Activated T-cell treated with anti-CD3 and anti-CD28 coated beads for 24 hours (primary cell): Measurements from ENCODE around the gene PCBP3.
"Not testable (repeated sequence)": the region's sequence is repeated elsewhere in the genome, so short reads cannot be mapped to it uniquely, and the experiment has no call there.

ENCODE experiments used
- DNase-seq: peaks from one replicate; pipeline ENCODE4 v3.0.0-alpha.2; 2020; ENCODE audit warnings: low read depth

PCBP3 gene

DNA sequence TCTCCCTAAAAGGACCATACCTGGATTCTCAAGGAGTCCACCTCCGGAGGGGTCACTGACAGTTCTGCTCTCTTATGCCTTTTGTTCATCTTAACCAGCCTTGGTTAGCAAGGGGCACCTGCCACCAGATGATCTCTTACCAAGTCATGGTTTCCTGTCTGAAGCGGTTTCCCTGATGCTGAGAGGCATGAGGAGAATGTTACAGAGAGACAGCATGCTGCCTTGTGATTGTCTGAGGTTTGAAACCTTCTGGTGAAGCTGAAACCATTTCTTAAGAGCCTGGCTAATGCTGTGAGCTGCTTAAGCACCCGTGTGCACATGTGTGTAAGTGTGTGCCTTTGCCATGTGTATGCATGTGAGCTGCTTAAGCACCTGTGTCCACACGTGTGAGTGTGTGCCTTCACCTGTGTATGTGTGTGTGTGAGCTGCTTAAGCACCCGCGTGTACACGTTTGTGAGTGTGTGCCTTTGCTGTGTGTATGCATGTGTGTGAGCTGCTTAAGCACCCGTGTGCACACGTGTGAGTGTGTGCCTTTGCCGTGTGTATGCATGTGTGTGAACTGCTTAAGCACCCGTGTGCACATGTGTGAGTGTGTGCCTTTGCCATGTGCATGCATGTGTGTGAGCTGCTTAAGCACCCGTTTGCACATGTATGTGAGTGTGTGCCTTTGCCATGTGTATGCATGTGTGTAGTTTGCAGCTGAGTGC lies 201.7 kb downstream of the PCBP3 start:
- no peak for DNase-seq

DNA sequence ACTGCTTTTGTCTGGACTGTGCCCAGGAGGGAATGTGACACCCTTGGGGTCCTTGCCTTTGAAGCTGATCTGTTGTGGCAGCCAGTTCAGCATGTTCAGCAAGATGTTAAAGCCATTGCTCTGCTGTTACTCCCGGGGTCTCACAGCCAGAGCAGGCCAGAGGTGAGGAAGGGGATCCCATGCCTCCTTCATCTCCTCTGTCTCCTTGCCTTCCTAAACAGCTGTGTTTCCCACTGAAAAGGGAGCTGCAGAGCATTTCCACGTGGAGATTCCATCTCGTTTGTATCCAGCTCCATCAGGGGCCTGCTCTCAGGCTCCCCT lies 202.2 kb downstream of the PCBP3 start:
- no peak for DNase-seq

DNA sequence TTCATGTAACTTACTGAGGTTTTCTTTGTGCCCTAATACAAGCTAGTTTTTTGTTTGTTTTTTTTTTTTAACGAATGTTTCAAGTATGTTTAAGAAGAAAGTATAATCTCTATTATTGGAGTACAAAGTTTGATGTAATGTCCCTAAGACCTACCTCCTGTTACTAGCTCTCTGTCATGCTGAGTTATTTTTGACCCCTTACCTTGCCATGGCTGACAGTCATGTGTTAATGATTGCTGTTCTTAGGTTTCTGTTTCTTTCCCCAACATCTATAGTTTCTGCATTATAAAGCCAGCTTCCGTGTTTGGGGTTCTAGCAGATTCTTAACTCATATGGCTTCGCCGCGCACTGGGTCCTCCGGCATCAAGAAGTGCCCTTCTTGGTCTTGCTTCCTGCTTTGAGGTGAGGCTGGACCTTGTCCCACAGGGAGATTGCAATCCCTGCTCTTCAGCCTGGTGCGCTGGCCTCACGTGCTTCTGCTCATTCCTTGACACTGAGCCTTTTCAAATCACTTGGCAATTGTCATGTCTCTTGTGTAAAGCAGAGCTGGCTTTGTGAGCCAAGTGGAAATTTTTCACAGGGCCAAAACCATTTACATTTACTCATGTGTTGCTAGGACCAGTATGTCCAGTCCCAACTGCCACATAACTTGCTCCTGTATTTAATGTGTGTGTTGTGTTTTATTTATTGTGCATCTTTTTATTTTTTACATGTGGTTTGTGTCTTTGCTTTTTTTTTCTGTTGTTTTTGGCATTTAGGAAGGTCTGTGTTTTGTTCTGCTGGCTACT lies 203.0 kb downstream of the PCBP3 start:
- DNase-seq = no peak

DNA sequence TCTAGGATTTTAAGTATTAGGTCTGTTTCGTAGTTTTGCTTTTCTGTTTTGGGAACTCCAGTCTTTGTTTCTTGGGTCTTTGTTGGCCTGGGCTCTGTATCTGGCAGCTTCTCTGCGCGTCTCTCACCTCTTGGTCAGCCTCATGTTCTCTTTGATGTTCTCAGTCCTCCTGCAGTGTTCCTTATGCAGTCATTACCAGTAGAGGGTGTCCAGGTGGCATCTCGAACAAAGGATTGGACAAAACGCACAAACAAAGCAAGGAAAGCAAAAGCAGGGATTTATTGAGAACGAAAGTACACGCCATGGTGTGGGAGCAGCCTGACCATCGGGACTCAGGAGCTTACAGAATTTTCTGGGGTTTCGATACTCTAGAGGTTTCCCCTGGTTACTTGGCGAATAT lies 204.3 kb downstream of the PCBP3 start:
- DNase-seq = no peak

DNA sequence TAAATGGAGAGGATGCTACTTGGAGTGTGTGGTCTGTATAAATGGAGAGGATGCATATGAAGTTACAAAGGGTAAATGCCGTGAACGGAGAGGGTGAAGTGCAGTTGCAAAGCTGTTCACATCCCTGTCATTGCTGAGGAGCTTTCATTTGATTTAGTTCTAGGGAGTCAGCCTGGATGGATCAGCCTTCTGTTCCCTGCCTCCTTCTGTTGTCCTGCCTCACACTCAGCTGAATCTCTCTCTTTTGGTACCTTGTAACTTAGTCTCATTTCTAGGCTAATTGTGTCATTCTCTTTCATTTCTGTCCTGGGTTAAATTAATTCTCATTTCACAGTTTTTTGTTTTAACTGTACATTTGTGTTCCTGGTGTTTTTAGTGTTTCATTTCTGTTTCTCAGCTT lies 204.8 kb downstream of the PCBP3 start:
- DNase-seq = no peak

DNA sequence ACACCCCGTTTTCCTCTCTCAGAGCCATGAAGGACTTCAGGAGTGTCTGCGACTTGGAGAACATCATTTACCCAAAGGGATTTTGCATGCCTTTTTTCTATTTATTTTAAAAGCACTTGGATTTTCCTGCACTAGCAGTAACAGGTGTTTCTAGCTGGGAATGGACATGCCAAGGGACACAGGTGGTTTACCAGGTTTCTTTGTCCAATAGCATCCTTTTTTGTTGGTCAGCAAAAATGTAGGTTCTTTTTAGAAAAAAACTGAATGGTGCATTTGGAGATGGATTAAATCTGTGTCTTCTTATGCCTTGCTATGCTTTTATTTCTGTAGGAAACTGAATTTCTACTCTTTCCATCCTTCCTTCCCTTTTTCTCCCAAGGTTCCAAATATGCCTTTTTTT lies 205.3 kb downstream of the PCBP3 start:
- DNase-seq = no peak

DNA sequence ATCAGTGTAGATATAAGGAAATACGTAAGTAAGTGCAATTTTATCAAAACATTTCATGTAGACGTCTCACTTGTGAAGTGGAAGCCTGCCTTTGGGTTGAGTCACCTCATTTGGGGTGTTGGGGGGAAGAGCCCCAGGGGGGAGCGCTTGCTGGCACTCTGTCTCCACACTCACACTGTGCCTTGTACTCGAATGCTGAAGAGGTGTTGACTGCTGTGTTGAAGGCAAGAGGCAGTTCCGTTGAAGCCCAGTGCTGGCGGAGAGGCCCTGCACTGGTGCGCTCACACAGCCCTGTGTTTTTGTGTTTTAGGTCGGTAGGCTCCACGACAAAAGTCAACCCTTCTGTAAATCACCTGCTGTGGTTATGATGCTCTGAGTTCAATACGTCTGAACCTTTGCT lies 206.1 kb downstream of the PCBP3 start:
- no peak for DNase-seq

DNA sequence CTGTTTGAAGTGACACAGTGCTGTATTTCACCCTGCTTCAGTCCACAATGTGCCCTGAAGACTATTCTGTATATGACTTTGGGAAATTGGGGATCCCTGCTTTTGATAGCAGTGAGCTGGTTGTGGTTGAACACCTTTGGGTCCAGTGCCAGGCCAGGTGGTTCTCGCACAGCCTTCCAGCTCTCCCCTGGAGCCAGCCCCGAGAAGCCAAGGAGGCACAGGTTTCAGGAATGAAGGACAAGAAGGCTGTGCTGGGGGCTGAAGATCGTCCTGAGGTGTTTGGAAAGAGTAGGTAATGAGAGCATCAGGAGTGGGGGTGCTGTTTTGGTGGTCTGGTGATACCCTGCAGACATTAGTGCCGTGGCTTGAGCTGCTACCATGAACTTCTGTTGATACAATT lies 206.7 kb downstream of the PCBP3 start:
- DNase-seq = no peak

DNA sequence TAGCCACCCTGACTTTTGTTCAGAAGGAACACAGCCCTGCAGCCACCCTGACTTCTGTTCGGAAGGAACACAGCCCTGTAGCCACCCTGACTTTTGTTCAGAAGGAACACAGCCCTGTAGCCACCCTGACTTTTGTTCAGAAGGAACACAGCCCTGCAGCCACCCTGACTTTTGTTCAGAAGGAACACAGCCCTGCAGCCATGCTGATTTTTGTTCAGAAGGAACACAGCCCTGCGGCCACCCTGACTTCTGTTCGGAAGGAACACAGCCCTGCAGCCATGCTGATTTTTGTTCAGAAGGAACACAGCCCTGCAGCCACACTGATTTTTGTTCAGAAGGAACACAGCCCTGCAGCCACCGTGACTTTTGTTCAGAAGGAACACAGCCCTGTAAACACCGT lies 208.9 kb downstream of the PCBP3 start:
- not testable (repeated sequence) for DNase-seq

DNA sequence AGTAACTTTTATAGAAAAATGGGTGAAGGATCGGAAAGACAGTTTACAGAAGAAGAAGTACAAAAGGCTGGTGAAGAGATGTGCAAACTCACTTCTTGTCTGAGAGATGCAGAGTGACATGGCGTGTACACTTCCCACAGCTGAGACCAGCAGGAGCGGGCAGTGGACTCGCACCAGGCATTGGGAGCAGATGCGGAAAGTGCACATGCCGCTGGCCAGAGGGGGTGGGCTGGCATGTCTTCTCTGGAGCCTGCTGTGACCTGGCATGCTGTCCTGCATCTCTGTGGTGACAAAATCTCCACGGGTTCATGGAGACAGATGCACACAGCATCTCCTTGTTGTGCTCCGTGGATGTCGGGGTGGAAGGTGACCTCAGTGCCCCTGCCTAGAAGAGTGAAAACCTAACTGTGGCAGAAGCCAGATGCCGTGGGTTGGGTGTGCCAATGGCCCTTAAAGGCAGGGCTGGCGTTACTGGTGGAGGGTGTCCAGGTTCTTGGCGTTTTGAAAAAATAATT lies 209.4 kb downstream of the PCBP3 start:
- DNase-seq = no peak

DNA sequence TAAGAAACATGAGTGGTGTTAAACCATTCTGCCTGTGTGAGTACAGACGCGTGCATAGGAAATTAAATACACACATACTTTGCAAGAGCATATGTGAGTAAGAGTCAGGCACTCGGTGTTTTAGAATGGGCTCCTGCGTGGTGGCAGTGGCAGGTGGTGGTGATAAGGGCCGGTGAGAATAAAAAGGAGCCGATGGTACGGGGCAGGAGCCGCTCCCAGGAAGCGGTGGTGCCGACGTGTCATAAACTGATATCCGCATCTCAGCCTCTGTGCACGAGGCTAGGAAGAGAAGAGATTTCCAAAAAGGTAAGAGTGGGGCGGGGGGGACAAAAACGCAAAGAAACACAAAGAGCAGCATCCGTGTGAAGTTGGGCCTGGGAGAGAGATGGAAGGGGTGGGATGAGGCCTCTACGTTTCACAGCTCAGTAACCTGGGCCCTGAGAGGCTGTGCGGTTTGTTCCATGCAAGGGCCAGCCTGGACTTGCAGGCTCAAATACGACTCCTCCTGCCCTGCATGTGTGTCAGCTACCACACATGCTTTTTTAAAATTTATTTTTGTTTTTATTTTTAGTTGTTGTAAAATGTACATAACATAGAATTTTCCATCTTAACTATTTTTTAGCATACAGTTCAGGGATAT lies 210.3 kb downstream of the PCBP3 start:
- no peak for DNase-seq

DNA sequence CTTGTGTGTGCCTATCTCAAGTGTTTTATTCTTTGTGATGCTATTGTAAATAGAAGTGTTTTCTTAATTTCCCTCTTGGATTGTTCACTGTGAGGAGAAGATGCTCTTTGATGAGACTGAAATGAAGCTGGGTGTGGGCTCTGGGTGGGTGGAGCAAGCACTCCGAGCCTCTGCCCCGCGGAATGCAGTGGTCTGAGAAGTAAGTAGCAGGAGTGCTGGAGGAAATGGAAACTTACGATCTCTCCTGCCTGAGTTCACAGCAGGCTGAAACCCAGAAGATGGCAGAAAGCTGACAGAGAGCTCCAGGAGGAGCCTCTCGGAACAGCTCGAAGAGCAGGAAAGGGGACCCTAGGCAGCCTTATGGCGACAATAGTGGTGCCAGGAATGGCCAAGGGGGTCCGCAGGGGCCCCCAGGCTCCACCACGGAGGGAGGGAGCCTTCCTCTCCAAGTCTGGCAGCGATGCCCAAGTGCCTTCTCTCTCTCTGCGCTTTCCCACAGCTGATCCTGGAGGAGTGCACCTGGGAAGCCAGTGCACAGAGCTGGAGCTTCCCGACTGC lies 211.2 kb downstream of the PCBP3 start:
- no peak for DNase-seq

DNA sequence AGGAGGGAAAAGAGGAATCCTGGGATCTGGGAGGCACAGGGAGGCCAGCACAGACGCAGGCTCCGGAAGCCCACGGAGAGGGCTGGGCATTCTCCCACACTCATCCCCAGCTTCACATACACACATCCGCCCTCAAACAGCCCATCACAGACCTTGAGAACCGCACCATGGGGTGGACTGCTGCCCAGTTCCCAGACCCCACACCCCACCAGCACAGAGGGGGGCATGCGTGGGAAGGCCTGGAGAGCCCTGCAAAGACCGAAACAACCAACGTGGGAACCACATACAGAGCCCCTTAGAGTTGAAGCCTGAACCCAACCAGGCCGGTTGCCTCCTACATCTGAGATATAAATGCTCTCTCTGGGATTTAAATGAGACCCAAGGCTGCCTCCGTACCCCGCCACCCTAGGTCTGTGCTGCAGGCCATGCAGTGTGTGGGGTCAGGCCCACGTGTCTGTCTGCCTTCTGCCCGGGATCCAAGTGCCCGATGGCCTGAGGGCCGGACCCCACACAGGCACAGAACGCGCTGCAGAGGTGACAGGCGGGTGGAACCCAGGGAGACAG lies 211.8 kb downstream of the PCBP3 start:
- DNase-seq = no peak

DNA sequence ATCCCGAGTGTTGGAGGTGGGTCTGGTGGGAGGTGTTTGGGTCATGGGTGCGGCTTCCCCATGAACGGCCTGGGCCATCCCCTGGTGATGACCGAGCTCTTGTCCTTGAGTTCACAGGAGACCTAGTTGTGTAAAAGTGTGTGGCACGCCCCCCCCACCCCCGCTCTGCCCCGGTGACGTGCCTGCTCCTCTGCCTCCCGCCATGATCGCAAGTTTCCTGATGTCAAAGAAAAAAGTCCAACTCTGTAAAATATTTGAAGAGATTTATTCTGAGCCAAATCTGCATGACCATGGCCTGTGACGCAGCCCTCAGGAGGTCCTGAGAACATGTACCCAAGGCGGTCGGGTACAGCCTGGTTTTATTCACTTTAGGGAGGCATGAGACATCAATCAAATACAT lies 212.9 kb downstream of the PCBP3 start:
- DNase-seq = no peak

DNA sequence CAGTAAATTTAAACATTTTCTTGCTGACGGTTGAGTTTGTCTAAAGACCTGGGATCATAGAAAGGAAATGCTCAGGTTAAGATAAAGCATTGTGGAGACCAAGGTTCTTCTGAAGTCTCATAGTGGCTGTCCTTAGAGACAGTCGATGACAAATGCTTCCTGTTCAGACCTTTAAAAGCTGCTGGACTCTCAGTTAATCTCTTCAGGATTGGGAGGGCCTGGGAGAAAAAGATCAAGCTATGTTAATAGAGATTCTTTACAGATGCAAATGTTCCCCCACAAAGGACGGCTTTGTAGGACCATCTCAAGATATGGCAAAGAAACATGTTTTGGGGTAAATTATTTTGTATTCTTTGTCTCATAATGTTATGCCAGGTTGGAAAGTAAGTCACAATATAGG lies 213.4 kb downstream of the PCBP3 start:
- no peak for DNase-seq

DNA sequence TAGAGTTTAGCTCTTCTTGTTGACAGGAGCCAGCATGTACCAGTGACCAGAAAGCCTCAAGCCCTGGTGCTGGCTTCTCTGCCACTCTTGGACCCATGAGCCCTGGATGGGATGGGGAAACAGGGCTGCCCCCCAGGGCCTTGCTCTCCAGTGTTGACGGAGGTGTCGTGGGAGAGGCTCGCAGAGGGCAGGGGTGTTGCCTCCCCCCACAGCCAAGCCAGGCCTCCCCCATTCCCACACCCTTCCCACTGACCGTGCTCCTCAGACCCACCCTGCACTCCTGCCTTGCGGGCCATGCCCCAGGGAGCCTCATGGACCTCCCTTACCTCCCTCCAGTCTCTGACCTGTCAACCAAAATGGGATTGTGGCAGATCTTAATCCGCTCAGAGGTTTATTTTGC lies 214.2 kb downstream of the PCBP3 start:
- DNase-seq = no peak

DNA sequence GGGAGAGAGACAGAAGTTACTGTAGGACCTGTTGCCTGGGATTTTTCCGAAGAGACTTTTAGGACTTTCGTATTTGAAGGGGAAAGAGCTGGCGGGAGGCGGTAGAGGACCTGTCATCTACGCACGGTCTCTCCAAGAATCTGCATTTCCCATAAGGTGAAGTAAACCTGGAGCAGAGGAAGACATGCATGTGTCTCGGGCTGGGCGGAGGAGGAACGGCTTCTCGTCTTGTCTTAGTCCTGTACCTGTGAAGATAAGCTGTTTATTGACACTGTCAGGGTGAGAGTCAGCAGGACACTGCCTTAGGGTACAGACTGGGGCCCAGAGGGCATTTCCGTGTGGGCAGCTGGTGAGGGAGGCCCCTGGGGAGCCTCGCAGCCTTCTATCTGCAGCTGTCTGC lies 214.7 kb downstream of the PCBP3 start:
- no peak for DNase-seq

DNA sequence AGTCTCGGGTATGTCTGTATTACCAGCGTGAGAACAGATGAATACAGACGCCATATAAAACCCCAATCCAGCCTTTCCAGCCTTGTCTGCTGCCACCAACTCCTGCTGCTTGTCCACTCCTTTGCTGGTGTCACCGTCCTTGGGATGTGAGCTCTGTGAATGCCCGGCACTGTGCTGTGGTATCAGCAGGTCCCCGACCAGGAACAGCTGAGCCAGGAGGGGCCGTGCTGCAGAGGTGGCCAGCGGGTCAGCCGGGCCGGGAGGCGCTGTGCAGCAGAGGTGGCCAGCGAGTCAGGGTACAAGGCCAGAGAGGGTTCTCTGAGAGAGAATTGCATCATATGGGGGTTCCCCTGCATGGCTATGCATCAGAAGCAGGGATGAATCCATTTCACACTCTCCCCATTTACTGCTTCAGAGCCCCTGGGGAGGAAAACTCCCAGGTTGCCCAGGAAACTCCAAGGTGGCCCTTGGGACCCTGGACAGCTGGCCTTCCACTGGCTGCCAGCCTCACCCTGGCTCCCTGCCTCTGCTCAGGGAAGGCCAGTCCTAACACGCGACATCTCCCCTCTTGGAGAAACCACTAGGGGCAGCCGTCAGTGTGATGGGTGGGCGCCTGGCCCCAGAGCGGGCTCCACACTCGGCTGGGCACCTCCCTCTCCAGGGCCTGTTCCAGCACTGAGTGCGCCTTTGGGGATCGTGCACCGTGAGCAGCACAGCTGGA lies 215.7 kb downstream of the PCBP3 start:
- DNase-seq = no peak

DNA sequence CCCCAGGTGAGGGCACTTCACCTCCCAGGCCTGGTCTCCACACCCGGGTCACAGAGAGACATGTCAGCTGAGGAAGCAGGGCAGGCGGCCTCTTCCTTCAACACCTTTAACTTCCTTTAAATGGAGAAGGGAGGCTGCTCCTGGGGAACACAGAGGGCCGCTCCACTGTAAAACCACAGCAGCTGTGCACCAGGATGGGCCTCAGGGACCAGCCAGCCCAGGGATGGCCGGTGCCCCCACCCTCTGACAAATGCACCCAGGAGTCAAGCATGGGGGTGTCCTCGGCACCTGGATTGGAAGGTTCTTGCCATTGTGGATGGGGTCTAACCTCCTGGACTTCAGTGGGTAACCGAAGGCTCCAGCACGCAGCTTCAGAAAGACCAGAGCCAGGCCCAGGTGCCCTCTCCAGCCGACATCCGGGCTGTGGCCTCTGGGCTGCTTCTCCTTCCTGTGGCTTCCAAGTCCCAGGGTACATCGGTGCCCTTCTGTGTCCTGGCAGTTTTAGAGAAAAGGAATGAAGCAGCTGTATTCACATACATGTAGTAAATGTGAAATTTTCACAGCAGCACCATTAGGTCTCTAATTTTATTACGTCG lies 216.3 kb downstream of the PCBP3 start:
- no peak for DNase-seq

DNA sequence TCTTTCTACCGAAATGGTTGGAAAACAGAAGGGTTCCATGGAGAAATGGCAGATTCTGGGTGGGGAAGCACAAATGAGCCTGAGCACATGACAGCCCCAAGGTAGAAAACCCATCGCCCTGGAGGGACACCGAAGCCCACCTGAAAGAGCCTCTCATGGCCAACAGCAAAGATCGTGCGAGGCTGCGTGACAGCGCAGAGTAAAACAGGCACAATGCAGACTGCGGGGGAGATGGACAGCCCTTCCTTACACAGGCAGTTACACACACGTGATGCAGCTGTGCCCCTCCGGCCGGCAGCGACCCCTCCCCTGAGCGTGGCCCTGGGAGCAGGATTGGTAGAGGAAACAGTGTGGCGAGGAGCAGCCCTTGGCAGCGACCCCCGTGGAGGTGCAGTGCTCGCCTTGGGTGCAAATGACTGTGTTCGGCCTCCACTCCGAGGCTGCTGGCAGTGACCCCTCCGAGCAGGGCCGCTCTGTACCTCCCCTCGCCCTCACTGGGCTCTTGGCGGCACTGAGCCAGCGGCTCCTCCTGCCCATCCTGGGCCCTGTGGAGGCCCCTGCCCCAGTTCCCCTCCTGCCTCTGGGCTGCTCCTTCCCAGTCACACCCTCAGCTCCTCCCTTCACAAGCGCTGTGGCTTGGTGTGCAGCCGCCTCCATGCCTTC lies 217.1 kb downstream of the PCBP3 start:
- no peak for DNase-seq
